22Rv1 (cell line): ENCODE results near the gene MTHFD1.

Experiments used
- ZFX ChIP-seq: fragments of 450-650 bp; IDR thresholded peaks from 2 replicates; pipeline ENCODE4 v1.6.1; 2017; ENCODE audit warnings: antibody characterized with exemption, borderline replicate concordance
- TF ChIP-seq, protein P1 (sequence below): fragments of 450-650 bp; IDR thresholded peaks from 2 replicates; pipeline ENCODE4 v1.5.1; 2017; ENCODE audit warnings: mild to moderate bottlenecking

DNA sequence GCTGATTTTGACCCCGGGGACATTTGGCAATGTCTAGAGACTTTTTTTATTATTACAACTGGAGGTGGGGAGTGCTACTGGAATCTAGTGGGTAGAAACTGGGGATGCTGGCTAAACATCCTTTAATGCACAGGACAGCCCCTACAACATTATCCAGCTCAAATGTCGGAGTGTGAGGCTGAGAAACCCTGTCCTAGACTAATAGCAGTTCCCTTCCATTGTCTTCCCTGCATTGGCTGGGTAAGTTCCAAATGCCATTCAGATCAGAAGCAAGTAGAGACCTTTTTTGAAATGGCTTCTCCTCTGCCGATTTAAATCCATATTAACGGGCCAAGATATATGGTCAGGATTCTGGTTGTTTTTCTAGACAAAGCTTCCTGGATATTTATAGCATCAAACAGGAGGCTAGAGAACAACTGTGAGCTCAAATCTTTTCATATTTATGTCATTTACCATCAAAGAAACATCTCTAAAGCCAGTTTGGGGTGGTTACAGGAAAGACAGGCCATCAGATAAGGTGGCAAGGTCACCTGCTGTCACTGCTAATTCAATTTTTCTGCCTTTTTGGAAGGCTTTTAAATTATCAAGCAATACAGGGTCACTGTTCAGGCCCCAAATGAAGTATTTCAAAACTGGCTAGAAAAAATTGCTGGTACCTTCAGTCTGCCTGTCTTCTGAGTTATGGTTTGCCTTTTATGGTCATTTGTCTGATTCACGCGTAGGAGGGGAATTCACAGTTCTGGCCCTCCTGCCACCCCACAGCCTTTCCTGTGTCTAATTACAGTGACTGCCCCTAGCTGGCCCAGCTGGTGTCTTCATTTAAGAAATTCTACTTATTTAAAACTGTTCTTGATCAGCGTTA, 57.1 kb downstream of the MTHFD1 start:
- TF ChIP-seq, protein P1, sequence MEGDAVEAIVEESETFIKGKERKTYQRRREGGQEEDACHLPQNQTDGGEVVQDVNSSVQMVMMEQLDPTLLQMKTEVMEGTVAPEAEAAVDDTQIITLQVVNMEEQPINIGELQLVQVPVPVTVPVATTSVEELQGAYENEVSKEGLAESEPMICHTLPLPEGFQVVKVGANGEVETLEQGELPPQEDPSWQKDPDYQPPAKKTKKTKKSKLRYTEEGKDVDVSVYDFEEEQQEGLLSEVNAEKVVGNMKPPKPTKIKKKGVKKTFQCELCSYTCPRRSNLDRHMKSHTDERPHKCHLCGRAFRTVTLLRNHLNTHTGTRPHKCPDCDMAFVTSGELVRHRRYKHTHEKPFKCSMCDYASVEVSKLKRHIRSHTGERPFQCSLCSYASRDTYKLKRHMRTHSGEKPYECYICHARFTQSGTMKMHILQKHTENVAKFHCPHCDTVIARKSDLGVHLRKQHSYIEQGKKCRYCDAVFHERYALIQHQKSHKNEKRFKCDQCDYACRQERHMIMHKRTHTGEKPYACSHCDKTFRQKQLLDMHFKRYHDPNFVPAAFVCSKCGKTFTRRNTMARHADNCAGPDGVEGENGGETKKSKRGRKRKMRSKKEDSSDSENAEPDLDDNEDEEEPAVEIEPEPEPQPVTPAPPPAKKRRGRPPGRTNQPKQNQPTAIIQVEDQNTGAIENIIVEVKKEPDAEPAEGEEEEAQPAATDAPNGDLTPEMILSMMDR: no peak
- TF ChIP-seq ZFX: no peak
